Epithelial cell of prostate (primary cell): ENCODE measurements around the gene FHL5.
"Not testable (repeated sequence)": the region's sequence is repeated elsewhere in the genome, so short reads cannot be mapped to it uniquely, and the experiment has no call there.

Experiments used
- DNase-seq: peaks from one replicate; pipeline ENCODE4 v3.0.0-alpha.2; 2011; ENCODE audit warnings: low read depth, low spot score
- H3K27ac ChIP-seq: fragments of 450-650 bp; 2 replicates; pipeline ENCODE4 v1.5.1; 2017; ENCODE audit warnings: mild to moderate bottlenecking

FHL5 gene

DNA sequence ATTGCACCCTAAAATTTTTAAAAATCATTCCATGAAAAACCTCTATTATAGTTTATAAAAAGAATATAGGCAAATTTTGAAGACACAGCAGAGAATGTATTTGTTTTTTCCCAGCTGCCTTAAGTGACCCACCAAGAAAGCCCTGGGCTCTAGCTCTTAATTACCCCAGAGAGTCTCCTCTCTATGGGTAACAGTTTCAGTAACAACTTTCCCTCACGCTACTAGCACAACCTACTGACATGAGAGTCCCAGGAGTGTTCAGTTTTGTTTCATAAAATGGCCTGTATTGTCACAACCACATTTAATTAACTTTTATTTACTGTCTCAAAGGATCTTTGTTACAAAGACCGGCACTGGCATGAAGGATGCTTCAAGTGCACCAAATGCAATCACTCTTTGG, 41.5 kb downstream of the FHL5 start:
- no peak overlapping the region for H3K27ac ChIP-seq
- no peak for DNase-seq

- H3K27ac ChIP-seq, result no peak overlapping the region
- no peak for DNase-seq
Observed at GRCh38 chr6:96608074-96608473, 45.1 kb downstream of the FHL5 start.

GRCh38 chr6:96610019-96610418, 47.1 kb downstream of the FHL5 start:
- H3K27ac ChIP-seq, result no peak overlapping the region

GRCh38 chr6:96611342-96611991, 48.5 kb downstream of the FHL5 start:
- no peak for DNase-seq

More at GRCh38 chr6:96610019-96610418, 47.1 kb downstream of the FHL5 start:
- DNase-seq, result no peak

DNA sequence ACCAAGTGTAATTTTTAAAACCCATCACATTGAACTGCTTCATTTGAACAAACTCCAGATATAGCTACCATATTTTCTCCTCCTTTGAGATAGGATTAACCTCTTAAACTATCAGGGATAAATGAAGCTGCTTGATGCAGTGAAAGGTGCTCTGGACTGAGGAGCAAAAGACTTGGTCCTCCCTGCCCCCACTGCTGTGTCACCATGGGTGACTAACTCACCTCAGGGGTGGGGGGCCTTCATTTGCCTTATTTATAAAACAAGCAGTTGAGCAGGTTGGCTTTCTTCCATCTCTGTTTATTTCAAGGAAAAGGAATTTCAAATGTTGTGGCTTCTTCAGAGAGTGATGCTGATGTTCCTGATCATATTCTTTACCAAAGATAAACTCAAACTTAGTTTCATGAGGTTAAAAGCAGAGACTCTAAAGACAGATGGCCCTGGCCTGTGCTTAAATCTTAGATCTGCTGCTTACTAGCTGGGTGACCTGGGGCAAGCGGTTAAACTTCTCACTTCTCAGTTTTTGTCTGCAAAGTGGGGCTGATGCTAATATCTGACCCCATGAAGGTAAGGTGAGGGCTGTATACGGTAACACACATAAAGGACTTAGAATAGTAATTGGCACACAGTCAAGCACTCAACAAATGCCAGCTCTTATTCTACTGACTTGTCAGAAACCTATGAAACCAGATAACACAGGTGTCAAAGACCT, 50.5 kb downstream of the FHL5 start:
- no peak overlapping the region for H3K27ac ChIP-seq
- DNase-seq, result no peak

More at GRCh38 chr6:96611342-96611991, 48.5 kb downstream of the FHL5 start:
- no peak overlapping the region for H3K27ac ChIP-seq

GRCh38 chr6:96620851-96621250, 57.9 kb downstream of the FHL5 start:
- DNase-seq, result no peak
- H3K27ac ChIP-seq, result no peak overlapping the region

DNA sequence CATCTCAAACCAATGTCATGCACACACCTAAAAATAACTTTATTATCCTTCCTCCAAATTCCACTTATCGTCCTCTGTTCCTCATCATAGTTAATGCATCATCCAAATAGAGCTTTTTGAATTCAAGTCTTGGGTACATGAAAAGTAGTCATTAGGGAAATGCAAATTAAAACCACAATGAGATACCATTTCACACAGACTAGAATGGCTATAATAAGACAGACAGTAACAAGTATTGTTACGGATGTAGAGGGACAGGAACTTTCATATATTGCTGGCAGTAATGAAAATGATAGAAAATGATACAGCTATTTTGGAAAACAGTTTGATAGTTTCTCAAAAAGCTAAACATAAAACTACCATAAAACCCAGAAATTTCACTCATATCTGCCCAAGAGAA, 59.1 kb downstream of the FHL5 start:
- H3K27ac ChIP-seq, result no peak overlapping the region

GRCh38 chr6:96624957-96625356, 62.0 kb downstream of the FHL5 start:
- no peak for DNase-seq
- H3K27ac ChIP-seq, result no peak overlapping the region

More for the DNA sequence above, 59.1 kb downstream of the FHL5 start:
- no peak for DNase-seq

- no peak overlapping the region for H3K27ac ChIP-seq
- DNase-seq, result no peak
Observed at GRCh38 chr6:96626759-96627364, 63.9 kb downstream of the FHL5 start.

DNA sequence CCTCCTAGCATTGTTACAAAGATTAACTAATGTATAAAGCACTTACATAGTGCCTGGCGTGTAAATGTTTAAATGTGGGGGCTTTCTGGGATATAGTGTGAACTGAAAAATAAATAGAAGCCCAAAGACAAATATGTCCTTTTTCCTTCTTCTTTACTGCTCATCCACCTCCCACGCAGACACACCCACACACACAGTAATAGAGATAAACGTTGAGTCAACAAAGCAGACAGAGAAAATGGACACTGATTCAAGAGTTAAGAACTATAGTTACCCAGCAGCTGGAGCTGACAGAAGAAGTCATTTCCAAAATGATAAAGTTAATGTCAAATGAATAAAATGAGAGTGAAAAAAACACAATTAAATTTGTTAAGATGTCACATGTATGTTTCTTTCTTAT, 68.3 kb downstream of the FHL5 start:
- DNase-seq, result no peak
- H3K27ac ChIP-seq, result no peak overlapping the region

DNA sequence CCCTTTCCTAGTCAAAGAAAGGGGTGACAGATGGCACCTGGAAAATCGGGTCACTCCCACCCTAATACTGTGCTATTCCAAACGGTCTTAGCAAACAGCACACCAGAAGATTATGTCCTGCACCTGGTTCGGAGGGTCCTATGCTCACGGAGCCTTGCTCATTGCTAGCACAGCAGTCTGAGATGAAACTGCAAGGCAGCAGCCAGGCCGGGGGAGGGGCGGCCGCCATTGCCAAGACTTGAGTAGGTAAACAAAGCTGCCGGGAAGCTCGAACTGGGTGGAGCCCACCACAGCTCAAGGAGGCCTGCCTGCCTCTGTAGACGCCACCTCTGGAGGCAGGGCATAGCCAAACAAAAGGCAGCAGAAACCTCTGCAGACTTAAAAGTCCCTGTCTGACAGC, 75.1 kb downstream of the FHL5 start:
- DNase-seq, H3K27ac ChIP-seq: not testable (repeated sequence)

DNA sequence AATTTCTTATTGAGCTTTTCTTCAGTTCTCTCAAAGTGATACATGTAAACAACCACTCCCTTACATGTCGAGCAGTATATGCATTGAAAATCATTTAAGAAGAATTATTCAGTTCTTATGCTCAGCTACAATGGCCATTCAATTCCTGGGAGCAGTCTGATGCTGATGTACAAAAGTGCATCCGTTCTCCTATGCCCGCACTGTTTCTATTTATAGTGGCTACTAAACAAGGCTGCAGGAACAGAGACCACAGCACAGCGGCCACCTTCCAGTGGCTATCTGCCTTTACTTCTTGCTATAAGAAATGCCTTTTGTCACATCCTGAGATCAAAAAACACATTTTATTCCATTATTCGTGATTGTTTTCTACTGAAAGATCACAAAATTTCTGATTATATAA, 82.2 kb downstream of the FHL5 start:
- no peak overlapping the region for H3K27ac ChIP-seq
- DNase-seq, result no peak

GRCh38 chr6:96649926-96650325, 87.0 kb downstream of the FHL5 start:
- DNase-seq, result no peak

DNA sequence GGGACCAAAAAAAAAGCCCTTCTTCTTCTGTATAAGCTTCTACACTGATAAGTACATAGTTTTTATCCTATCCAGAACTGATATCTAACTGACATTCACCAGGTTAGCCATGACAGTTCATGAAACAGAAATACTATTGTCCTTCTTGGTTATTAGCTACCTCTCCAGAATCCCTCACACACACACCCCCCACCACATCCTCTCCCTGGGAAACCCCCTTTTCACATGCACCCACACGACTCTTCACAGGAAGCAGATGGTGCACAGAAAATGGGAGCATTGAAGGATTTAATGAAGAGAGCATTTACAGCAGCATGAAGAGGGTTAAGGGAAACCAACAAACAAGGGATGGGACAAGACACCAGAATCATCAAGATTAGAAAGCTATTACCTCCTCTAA, 88.9 kb downstream of the FHL5 start:
- no peak for DNase-seq
- H3K27ac ChIP-seq, result no peak overlapping the region

More at GRCh38 chr6:96649926-96650325, 87.0 kb downstream of the FHL5 start:
- H3K27ac ChIP-seq, result no peak overlapping the region

DNA sequence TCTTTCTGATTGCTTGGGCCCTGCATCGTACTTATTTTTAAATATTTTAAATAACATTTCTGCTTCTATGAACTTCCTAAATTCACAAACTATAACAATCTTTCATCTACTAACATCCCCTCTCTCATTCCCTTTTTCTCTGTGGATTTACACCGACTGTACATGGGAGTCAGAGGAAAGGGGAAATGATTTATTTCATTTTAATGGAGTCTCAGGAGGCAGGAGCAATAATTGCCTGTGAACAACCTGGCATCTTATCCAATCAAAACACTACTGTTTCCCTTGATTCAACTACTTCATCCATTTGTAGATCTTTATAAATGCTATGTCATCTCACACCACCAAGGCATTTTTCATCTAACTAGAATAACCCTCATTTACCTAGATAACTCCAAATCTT, 89.6 kb downstream of the FHL5 start:
- H3K27ac ChIP-seq, result no peak overlapping the region
- DNase-seq, result no peak

DNA sequence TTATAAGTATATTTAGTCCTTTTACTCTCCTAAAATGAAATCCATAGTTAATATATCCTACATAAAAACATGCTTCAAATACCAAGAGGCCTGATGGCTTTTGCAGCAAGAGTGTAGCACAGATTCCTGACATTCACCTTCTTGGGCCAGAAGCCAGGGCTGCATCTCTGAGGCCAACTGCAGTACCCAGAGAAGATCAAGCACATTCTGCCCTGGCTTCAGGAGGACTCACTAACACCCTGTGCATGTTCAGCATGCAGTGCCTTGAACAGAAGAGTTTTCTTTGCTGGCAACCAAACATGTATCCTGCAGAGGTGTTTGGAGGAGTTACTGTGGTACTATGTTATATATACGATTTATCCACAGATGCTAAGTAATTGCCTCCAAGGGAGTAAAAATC, 90.3 kb downstream of the FHL5 start:
- no peak for DNase-seq

GRCh38 chr6:96656567-96656966, 93.6 kb downstream of the FHL5 start:
- no peak overlapping the region for H3K27ac ChIP-seq
- no peak for DNase-seq

More for the DNA sequence above, 90.3 kb downstream of the FHL5 start:
- no peak overlapping the region for H3K27ac ChIP-seq

- H3K27ac ChIP-seq, result no peak overlapping the region
- no peak for DNase-seq
Observed at GRCh38 chr6:96657344-96657743, 94.4 kb downstream of the FHL5 start.

DNA sequence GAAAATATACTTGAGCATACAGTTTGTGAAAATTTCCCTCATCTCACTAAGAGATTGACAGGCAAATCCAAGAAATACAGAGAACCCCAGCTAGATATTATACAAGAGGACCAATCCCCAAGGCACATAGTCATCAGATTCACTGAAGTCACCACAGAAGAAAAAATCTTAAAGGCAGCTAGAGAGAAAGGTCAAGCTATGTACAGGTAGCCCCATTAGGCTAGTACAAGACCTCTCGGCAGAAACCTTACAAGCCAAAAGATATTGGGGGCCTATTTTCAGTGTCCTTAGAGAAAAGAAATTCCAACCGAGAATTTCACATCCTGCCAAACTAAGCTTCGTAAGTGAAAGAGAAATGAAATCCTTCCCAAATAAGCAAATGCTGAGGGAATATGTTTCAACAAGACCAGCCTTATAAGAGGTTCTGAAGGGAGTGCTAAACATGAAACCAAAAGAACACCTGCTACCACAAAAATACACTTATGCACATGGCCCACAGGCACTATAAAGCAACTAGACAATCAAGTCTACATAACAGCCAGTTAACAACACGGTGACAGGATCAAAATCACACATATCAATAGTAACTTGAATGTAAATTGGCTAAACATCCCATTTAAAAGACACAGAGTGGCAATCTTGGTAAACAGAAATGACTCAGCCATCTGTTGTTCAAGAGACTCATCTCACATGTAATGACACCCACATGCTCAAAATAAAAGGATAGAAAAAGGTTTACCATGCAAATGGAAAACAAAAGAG, 96.3 kb downstream of the FHL5 start:
- no peak overlapping the region for H3K27ac ChIP-seq
- DNase-seq, result no peak
